Measurements from ENCODE around the gene CTSH. TPM values are rescaled to one million over a fixed set of nuclear protein-coding genes. Genes with fewer than 3 reads are reported as not detected.
A peak's percentile ranks its signal among the peaks of the same experiment; 100 is the strongest.
"Not testable (repeated sequence)": the region's sequence is repeated elsewhere in the genome, so short reads cannot be mapped to it uniquely, and the experiment has no call there.

CTSH gene
- total RNA-seq, 1 experiment from 2014 or later, result 8.2 TPM

DNA sequence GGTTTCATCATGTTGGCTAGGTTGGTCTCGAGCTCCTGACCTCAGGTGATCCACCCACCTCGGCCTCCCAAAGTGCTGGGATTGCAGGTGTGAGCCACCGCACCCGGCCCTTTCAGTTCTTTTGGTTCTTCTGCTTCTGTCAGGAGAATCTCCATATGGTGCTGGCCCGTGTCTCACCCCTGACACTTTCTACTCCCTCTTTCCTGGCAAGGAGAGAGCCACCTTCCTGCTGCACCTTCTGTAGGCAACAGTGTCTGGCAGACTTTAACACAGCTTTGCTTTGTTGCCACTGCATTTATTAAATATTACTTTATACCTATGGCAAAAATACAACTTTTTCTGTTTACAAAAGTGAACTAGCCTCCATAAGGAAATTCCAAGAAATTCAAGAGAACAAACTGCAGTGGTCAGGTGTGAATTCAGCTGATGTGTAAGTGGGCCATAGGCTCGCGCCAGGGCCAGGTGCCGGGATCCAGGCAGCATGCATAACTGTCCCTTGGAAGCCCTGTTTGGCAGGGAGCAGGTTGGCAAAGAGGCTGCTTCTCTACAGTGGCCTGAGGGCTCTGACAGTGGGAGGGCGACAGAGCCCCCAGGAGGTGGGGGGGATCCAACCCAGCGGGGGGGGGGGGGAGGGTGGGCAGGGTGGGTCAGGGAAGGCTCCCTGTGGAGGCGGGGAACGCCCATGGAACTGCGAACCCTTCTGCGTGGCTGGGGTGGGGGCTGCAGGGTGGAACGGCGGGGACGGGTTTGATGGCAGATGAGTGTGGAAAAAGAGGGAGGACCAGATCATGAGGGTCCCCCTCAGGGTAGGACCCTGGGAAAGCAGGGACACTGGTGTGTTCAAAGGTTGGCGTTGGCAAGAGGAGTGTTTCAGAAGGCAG lies 21.1 kb downstream of the CTSH start:
- DNase-seq (ENCODE audit: low read depth), result no peak

DNA sequence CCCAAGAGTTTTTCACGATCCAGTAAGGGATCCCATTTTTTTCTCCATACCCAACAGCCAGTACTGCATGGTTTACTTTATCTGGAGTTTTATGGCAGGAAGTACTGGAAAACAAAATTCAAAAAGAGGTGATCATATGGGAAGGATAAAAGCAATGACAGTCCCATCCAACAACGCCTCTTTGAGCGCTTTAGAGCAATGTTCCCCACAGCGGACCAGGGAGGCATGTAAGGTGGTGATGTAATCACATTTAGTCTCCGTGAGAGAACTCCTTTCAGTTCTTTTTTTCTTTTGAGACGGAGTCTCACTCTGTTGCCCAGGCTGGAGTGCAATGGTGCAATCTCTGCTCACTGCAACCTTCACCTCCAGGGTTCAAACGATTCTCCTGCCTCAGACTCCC lies 21.8 kb downstream of the CTSH start:
- DNase-seq (ENCODE audit: low read depth), result no peak

DNA sequence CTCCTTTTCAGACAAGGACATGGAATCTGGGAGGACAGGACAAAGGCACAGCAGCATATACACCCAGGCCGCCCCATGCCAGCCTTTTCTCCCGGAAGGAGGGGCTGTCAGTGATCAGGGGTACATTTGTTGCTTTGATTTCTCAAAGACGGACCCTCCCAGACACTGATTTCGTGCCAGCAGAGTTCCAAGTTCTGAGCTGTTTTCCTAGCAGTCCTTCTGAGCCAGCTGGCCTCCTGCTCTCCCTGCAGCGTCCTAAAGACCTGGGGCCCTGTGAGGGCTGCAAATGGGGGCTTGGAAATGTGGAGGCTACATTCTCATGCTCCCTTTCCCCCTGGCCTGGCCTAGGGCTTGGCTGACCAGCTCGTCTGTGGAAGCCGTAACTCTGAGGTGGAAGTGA lies 22.3 kb downstream of the CTSH start:
- no peak for DNase-seq (ENCODE audit: low read depth)

DNA sequence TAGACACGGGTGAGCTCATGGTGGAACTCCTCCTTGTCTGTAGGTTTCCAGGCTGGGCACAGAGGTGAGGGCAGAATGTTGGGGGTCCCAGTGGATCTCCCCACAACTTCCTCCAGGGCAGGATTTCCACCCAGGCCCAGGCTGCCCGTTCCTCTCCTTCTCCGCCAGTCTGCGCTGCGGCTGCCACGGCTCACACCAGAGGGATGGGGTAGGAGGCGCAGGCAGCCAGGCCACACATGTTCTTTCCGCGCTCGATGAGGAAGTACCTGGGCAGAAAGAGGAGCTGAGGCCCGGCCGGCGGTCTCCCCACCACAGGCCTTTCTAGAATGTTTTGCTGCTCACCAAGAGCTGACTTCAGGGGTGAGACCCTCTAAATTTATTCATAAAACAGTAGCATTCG lies 22.9 kb downstream of the CTSH start:
- no peak for DNase-seq (ENCODE audit: low read depth)

DNA sequence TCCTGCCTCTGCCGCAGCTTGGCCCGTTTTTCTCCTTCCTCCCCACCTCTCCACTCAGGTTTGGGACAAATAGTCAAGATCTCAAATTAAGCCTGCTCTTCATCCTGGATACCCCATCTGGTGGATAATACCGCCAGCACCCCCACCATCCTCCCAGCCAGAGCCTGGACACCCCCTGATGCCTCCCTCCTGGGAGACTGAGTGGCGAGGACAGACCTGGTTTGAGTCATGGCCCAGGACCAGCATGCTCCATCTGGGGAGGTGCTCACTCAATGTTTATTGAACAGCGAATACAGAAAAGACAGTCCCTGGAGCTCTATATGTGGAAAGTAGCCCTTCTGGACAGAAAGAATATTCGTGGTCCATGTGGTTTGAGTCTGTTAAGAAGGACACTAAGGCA lies 23.3 kb downstream of the CTSH start:
- no peak for DNase-seq (ENCODE audit: low read depth)

DNA sequence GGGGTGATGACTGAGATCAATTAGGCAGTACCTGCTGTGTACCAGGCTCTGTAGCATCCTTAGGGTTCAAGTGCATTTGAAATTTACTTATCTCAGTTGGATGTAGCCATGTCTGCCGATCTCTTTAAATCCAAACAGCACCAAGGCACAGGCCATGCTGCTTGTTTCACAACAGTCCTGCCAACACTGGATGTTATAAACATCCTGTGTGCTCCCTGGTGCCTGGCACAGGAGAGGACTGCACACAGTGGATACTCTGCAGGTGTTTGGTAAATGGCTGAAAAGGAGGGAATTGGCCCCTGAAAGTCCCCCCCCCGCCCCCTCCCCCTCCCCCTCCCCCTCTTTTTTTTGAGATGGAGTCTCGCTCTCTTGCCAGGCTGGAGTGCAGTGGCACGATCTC lies 27.0 kb downstream of the CTSH start:
- DNase-seq (ENCODE audit: low read depth), result no peak

DNA sequence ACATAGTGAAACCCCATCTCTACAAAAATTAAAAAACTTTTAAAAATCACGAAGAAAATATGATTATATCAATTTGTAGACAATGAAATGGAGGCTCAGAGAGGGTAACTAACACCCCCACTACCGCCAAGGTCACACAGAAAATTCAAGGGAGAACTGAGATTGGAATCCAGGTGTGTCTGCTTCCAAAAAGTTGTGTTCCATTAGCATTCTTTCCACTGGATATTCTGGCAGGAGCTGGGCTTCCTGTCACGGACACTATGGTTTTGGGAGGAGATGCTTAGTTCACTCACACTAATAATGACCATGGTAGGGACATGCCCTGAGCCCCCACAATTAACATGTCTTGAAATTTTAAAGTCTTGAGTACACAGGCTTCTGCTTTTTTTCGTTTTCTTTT lies 28.8 kb downstream of the CTSH start:
- DNase-seq (ENCODE audit: low read depth), result no peak

DNA sequence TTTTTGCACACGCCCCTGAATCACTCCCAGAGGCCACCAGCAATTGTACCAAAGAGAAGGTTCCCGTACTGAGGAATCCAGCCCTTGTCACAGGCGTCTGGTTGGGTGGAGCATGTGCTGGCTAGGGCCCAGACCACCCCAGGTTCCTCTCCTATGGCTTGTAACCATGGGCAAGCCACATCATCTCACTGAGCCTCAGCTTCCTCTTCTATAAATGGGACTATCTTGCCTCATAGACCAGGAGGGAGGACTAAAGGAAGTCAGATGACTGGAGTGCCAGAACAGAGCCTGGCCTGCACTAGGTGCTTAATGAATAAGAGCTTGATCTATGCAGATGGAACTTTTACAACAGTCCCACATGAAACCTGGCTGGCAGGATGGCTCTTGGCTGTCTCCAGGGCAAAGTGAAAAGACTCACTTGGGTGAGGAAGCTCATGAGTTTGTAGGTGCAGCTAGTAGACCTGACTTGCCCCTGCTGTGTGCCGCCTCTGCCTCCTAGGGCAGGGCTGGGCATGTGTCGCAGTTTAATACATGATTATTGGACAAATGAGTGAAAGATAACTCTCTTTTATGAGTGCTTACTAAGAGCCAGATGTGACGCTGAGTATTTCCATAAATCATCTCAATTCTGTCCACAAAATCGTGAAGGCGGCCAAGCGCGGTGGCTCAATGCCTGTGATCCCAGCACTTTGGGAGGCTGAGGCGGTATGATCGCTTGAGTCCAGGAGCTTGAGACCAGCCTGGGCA lies 29.3 kb downstream of the CTSH start:
- no peak for DNase-seq (ENCODE audit: low read depth)

DNA sequence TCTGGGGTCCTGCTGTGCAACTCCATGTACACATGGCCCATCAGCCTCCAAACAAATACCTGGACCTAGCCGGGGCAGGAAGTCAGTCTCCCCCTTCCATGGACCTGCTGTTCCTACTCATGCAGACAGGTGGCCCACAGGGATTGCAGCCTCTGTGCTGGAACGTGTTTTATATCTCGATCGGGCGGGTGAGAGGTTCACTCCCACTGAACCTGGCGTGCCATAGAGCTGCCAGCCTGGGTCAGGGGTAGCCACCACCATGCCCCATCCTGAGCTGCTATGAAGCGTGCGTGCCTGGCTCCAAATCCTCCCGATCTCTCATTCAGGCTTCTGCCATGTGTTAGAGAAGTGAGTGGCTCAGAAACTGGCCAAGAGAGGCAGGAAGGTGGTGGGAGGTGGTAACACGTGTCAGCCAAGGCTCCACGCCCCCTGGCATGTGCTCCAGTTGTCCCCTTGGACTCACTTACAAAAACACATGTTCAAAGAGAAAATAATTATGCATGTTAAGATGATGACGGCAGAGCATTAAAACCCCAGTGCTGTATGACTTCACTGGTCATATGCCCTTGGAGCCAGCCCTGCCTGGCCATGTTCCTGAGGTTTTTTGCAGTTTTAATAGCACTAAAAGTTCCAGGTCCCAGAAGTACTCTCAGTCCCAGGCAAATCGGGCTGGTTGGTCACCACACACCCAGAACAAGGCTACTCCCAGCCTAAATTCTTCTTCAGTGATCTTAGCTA lies 30.6 kb downstream of the CTSH start:
- DNase-seq (ENCODE audit: low read depth), result no peak

DNA sequence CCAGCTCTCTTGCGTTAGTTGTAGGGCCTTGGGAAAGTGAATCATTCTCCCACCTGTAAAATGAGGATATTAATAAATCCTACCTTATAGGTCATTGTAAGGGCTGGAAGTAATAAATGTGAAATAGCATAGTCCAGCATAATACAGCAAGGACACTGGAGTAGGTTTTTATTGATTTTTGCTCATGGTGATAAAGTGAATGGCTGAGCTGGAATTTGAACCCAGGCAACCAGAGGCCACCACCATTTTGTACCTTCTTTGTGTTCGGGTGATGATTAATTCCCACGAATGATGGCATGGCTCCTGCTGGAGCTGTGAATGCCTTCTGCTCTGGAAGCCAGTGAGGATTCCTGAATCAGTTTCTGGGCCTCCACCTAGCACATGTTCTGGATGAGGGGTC lies 31.8 kb downstream of the CTSH start:
- DNase-seq (ENCODE audit: low read depth), result no peak

DNA sequence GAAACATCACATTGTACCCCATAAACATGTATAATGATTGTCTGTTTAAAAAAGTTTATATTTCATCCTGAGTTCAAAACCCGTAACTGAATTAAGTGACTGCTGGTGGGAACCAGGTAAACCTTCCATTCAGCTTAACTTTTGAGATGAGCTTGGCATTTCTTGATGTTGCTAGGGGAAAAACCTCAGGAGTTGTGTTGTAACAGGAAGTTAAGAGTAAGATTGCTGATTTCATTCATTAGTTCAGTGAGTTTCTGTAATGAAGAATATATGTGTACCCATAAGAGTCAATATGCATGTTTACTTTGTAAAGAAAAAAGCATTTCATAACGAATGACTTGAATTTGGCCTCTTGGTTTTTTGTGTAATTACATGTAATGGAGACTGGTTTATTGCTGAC lies 32.5 kb downstream of the CTSH start:
- no peak for DNase-seq (ENCODE audit: low read depth)

DNA sequence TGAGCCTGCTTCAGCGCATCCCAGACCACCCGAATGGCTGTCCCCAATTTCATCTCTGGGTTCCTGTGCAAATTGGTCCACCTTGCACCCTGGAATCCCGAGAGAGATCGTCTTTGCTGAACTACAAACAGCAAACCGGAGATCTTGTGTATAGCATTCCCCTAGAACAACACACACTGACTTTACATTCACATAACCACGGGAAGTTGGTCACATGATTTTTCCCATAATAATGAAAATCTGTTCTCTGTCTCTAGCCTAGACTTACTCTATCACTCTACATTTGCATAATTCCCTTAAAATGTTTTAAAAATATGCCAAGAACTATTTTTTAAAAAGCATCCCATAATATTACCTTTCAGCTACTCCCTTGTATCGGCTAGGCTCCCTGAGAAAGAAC lies 34.6 kb downstream of the CTSH start:
- no peak for DNase-seq (ENCODE audit: low read depth)

DNA sequence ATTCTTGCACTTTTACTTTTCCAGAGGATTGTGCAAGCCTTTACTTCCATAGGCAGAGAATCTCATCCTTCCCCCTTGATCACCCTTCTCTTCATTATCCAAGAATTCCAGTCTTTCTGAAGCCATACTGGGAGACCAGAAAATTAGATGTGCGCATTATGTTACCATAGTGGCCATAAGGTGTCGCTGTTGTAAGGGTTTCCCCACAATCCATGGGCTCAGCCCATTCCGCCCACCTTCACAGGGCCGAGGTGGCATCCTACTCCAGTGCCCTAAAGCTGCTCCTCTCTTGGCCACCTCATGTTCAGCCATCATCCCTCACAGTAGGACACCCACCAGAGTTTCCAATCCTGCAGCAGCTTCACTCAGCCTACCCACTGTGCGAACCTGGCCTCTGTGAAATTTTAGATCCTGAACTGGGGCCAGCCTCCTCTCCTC lies 35.0 kb downstream of the CTSH start:
- peak; percentile 42 for DNase-seq (ENCODE audit: low read depth)

DNA sequence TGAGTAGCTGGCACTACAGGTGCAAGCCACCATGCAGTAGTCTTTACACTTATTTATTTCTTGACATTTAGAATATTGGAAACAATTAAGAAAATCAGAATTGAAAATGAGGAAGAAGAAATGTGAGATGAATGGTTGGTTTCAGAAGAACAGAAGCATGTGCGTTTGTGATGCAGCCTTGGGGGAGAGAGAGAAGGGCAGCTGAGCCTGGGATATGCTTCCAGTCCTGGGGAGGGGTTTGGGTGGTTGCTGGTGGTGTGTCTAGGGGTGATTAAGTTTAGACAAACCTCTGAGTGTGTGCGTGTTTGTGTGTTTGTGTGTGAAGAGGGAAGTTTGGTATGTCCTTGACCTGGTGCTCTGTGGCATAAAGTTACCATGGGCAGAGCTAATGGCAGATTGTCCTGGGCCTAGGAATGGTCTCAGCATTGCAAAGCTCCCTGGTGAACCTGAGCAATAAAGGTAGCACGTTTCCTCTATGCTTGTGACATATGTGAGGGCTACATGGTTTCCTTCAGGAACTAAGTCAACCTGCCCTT lies 35.6 kb downstream of the CTSH start:
- no peak for DNase-seq (ENCODE audit: low read depth)

DNA sequence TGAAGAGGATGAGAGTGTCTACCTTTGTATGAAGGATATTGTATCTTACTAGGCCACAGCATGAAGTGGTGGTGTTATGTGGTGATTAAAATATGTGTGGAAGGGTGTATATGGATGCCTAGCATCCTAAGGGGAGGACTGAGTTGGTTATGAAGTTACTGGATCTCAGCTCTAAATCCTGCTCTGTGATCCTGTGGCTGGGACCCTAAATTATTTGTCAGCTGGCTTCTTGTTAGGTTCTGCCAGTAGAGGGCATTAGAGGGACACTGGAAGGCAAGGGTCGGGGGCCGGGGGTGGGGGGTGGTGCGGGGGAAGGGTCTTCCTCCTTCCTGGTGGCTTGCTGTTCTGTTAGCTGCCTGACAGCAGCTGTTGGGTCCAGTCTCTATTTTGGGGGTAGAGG lies 37.3 kb downstream of the CTSH start:
- DNase-seq (ENCODE audit: low read depth), result no peak

DNA sequence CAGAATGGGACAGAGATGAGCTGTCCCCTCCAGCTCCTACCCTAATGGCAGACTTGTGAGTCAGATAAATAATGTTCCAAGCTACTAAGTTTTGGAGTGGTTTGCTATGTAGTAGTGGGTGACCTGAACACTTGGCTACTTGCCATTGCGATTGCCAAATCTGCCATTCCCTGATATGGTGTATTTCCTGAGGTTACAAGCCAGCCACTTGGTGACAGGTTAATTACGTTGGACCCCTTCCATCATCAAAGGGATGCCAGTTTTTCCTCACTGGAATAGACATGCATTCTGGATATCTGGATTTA lies 38.6 kb downstream of the CTSH start:
- DNase-seq (ENCODE audit: low read depth), result peak; percentile 68

DNA sequence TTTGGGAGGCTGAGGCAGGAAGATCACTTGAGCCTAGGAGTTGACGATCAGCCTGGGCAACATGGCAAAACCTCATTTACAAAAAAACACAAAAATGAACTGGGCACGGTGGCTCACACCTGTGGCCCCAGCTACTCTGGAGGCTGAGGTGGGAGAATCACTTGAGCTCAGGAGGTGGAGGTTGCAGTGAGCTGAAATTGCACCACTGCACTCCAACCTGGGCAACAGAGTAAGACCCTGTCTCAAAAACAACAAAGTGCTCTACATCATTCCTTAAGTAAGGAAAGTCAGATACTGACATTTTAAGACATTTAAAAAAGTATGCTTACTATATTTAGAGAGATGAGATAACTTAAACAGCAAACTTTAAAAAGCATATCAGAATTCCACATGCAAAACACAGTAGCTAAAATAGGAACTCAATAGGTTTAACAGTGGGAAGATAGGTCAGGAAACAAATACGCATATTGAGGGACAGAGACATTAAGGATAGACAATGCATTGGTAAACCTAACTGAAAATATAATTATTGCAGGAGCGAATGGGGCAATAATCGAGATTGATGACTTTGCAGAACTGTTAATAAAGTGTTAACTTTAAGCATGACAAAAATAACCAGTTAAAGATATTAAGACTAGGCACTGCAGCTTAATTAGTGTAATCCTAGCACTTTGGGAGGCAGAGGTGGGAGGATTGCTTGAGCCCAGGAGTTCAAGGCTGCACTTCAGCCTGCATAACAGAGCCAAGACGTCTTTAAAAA lies 40.1 kb downstream of the CTSH start:
- DNase-seq (ENCODE audit: low read depth), result no peak

DNA sequence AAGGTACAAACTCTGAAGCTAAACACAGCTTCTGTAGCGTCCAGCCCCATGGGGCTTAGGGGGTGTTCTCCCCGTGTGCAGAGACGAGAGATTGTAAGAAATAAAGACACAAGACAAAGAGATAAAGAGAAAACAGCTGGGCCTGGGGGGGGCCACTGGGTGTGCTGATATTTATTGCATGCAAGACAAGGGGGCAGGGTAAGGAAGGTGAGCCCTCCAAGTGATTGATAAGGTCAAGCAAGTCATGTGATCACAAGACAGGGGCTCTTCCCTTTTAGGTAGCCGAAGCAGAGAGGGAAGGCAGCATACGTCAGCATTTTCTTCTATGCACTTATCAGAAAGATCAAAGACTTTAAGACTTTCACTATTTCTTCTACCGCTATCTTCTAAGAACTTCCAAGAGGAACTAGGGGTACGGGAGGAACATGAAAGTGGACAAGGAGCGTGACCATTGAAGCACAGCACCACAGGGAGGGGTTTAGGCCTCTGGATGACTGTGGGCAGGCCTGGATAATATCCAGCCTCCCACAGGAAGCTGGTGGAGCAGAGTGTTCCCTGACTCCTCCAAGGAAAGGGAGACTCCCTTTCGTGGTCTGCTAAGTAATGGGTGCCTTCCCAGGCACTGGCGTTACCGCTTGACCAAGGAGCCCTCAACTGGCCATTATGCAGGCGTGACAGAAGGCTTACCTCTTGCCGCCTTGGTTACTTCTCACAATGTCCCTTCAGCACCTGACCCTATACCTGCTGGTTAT lies 42.4 kb downstream of the CTSH start:
- not testable (repeated sequence) for DNase-seq (ENCODE audit: low read depth)

DNA sequence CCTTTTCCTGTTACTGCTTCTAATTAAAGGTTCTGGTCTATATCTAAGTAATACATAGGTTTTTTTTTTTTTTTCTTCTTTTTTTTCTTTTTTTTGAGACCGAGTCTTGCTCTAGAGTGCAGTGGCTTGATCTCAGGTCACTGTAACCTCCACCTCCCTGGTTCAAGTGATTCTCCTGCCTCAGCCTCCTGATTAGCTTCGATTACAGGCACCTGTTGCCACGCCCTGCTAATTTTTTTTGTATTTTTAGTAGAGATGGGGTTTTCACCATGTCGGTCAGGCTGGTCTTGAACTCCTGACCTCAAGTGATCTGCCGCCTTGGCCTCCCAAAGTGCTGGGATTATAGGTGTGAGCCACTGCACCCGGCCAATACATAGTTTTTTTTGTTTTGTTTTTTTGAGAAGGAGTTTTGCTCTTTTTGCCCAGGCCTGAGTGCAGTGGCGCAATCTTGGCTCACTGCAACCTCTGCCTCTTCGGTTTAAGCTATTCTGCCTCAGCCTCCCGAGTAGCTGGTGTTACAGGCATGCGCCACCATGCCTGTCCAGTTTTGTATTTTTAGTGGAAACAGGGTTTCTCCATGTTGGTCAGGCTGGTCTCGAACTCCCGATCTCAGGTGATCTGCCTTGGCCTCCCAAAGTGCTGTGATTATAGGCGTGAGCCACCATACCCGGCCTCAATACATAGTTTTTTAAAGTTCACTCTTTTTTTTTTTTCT lies 43.9 kb downstream of the CTSH start:
- DNase-seq (ENCODE audit: low read depth), result not testable (repeated sequence)

DNA sequence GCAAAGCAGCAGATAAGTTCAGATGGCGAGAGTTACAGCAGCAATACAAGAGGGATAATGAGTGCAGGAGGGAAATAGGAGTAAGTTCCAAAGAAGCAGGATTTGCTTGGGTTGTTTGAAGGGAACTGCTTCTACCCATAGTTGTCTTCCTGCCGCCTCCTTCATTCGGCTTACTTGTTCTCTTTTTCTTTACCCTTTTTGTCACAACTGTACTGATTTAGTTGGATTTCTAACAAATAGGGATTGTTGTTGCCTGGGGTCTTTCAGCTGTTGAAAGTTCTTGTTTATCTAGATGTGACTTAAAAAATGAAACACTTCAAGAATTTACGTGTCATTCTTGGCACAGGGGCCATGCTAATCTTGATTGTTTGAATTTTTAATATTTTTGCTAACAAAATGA lies 46.3 kb downstream of the CTSH start:
- DNase-seq (ENCODE audit: low read depth), result no peak

Data from Daoy (cell line).